Stimulated activated CD4-positive, alpha-beta T cell treated with anti-CD3 and anti-CD28 coated beads, TNF-alpha, amount 100 ng/mL, for 4 hours (primary cell): ENCODE measurements around the gene PSD.
A peak's percentile ranks its signal among the peaks of the same experiment; 100 is the strongest.

Experiments
- DNase-seq, 3 experiments: peaks; one replicate each; pipeline ENCODE4 v3.0.0-alpha.2; 2020; ENCODE audit warnings: low read depth in 3 of 3

Gene PSD

GRCh38 chr10:102404361-102405107 lies 14.1 kb downstream of the PSD start:
- no peak for DNase-seq

GRCh38 chr10:102403115-102403514 lies 15.5 kb downstream of the PSD start:
- DNase-seq: no peak

- DNase-seq: no peak
These were observed 16.1 kb downstream of the PSD start for GRCh38 chr10:102402512-102402896.

GRCh38 chr10:102401735-102402511 lies 16.7 kb downstream of the PSD start:
- DNase-seq: no peak

GRCh38 chr10:102401342-102401654 lies 17.3 kb downstream of the PSD start:
- no peak for DNase-seq

GRCh38 chr10:102400598-102401341 lies 17.8 kb downstream of the PSD start:
- no peak for DNase-seq

GRCh38 chr10:102400076-102400475 lies 18.5 kb downstream of the PSD start:
- DNase-seq: no peak

GRCh38 chr10:102399217-102400021 lies 19.2 kb downstream of the PSD start:
- DNase-seq: peak; percentile 67 to 75 (median 74)

- no peak for DNase-seq
These were observed 20.2 kb downstream of the PSD start for GRCh38 chr10:102398172-102399020.

- DNase-seq: no peak
These were observed 21.1 kb downstream of the PSD start for GRCh38 chr10:102397222-102398171.

- no peak for DNase-seq
These were observed 21.8 kb downstream of the PSD start for GRCh38 chr10:102396730-102397151.

GRCh38 chr10:102396317-102396650 lies 22.3 kb downstream of the PSD start:
- DNase-seq: no peak

GRCh38 chr10:102395400-102396316 lies 22.9 kb downstream of the PSD start, which contains the start of gene NFKB2:
Gene NFKB2, plus strand, starts transcription at chr10:102395705. Its CDS starts 255 bp downstream, at chr10:102395960.
- DNase-seq: peak; percentile 86 to 94 (median 88)

GRCh38 chr10:102394801-102395399 lies 23.7 kb downstream of the PSD start:
- DNase-seq: peak in 1 of 3 experiments; percentile 37

- peak; percentile 95 to 98 (median 97) for DNase-seq
These were observed 24.3 kb downstream of the PSD start for GRCh38 chr10:102394079-102394800.

- no peak for DNase-seq
These were observed 25.0 kb downstream of the PSD start for GRCh38 chr10:102393411-102394078.

GRCh38 chr10:102392306-102392705 lies 26.3 kb downstream of the PSD start:
- DNase-seq: no peak
